K562 (cell line): ENCODE results near the gene CEBPA. TPM values are rescaled to one million over a fixed set of nuclear protein-coding genes. Genes with fewer than 3 reads are reported as not detected.

Experiments used
- ATAC-seq: fragments of 200-7000 bp; cut with Tn5 transposase; 3 replicates; pipeline ENCODE4 v1.9.1; 2020; ENCODE audit warnings: moderate library complexity
- BruUV-seq: library from RNA; stranded (reverse); fragments of 400-500 nt; replicated peaks from 2 replicates; lab custom pipeline; 2021; lab: Mats Ljungman, UMichigan
- CTCF ChIA-PET: fragments of 300-600 bp; formaldehyde crosslinking; extraction: SDS; loops from one replicate; lab custom pipeline; 2021; ENCODE audit warnings: low intra/inter-chr PET ratio; lab: Yijun Ruan, JAX
- POLR2A ChIA-PET: fragments of 300-600, 350-650 bp; sonication (Branson Sonifier 250); formaldehyde crosslinking; extraction: SDS; loops from one replicate; lab custom pipeline; 2021; ENCODE audit warnings: antibody characterized with exemption, inconsistent platforms; lab: Yijun Ruan, JAX
- DNase-seq, 4 experiments: peaks; one replicate each; pipeline versions ENCODE4 v3.0.0 to v3.0.0-alpha.2; 2011 to 2018; ENCODE audit warnings: low spot score in 3 of 4, mixed read lengths in 3 of 4; ENCODE audit errors: extremely low read depth in 1 of 4
- FAIRE-seq: peaks from 2 replicates; lab custom pipeline; 2011; peaks lifted over from hg19 to GRCh38; lab: Jason Lieb, UNC
- H2AFZ ChIP-seq: 2 replicates; pipeline ENCODE4 v1.6.0; 2011; ENCODE audit warnings: low read depth, low read length, control low read depth, inconsistent platforms
- H3K27ac ChIP-seq: fragments of 200-600 bp; 3 replicates; pipeline ENCODE4 v1.8.0; 2011; ENCODE audit warnings: low read depth, mild to moderate bottlenecking, control low read depth, inconsistent platforms, low read length, moderate library complexity, mixed read lengths; ENCODE audit errors: extremely low read depth
- H3K27me3 ChIP-seq, 2 experiments: fragments of 300-600 bp in 1 of 2; 2 replicates in 1 of 2; 3 replicates in 1 of 2; pipeline versions ENCODE4 v1.6.0 to v1.8.0; 2011; ENCODE audit warnings: inconsistent platforms in 2 of 2, low read length in 2 of 2, mild to moderate bottlenecking in 1 of 2, mixed read lengths in 1 of 2, moderate library complexity in 1 of 2; ENCODE audit not compliant: control insufficient read depth in 2 of 2, insufficient read depth in 2 of 2
- H3K36me3 ChIP-seq: fragments of 300-600 bp; 3 replicates; pipeline ENCODE4 v1.8.0; 2011; ENCODE audit warnings: mild to moderate bottlenecking, low read length, inconsistent platforms; ENCODE audit not compliant: control insufficient read depth, insufficient read depth
- H3K4me1 ChIP-seq, 2 experiments: fragments of 200-600 bp in 1 of 2; replicated peaks in 1 of 2; 2 replicates in 1 of 2; 3 replicates in 1 of 2; pipeline versions ENCODE4 v1.5.1 to v1.8.0; 2011; ENCODE audit warnings: inconsistent platforms in 2 of 2, low read length in 2 of 2, mild to moderate bottlenecking in 1 of 2, mixed read lengths in 1 of 2, moderate library complexity in 1 of 2; ENCODE audit not compliant: control insufficient read depth in 2 of 2, insufficient read depth in 2 of 2
- H3K4me2 ChIP-seq: 2 replicates; pipeline ENCODE4 v1.6.1; 2011; ENCODE audit warnings: low read length, control low read depth, inconsistent platforms, mixed read lengths; ENCODE audit not compliant: insufficient read depth
- H3K4me3 ChIP-seq: fragments of 200-600 bp; sonication (generic), shearing (Covaris generic); 2 replicates; pipeline ENCODE4 v1.5.1; 2016; ENCODE audit warnings: control low read depth, inconsistent platforms
- H3K79me2 ChIP-seq: fragments of 200-600 bp; 3 replicates; pipeline ENCODE4 v1.8.0; 2011; ENCODE audit warnings: low read length, inconsistent platforms; ENCODE audit not compliant: control insufficient read depth, insufficient read depth
- H3K9ac ChIP-seq, 2 experiments: 2 replicates each; pipeline versions ENCODE4 v1.6.0 to v1.6.1; 2011; ENCODE audit warnings: low read depth in 2 of 2, low read length in 2 of 2, control low read depth in 1 of 2, inconsistent platforms in 1 of 2, mild to moderate bottlenecking in 1 of 2, mixed read lengths in 1 of 2; ENCODE audit not compliant: insufficient read depth in 1 of 2
- H3K9me1 ChIP-seq: one replicate; pipeline ENCODE4 v1.6.0; 2011; ENCODE audit warnings: inconsistent platforms, mild to moderate bottlenecking, low read length, moderate library complexity; ENCODE audit not compliant: control insufficient read depth, insufficient read depth
- H3K9me3 ChIP-seq: replicated peaks from 2 replicates; pipeline ENCODE4 v1.5.1; 2011; ENCODE audit warnings: low read depth, low read length, inconsistent platforms; ENCODE audit not compliant: control insufficient read depth, insufficient read depth
- H4K20me1 ChIP-seq: replicated peaks from 2 replicates; pipeline ENCODE4 v1.6.1; 2011; ENCODE audit warnings: low read length, inconsistent platforms, mixed read lengths; ENCODE audit not compliant: control insufficient read depth, insufficient read depth
- ARID1B ChIP-seq: fragments of 450-650 bp; IDR thresholded peaks from 2 replicates; pipeline ENCODE4 v1.6.1; 2016; ENCODE audit warnings: antibody characterized with exemption, mild to moderate bottlenecking, inconsistent platforms
- BHLHE40 ChIP-seq: IDR thresholded peaks from 2 replicates; pipeline ENCODE4 v1.6.1; 2011; ENCODE audit warnings: low read length, improper control_type of control experiment
- COPS2 ChIP-seq: fragments of 450-650 bp; conservative IDR thresholded peaks from 2 replicates; pipeline ENCODE4 v1.6.1; 2016; ENCODE audit warnings: mild to moderate bottlenecking, moderate library complexity
- ERF ChIP-seq: fragments of 450-650 bp; formaldehyde crosslinking; IDR thresholded peaks from 2 replicates; pipeline ENCODE4 v1.4.0; 2020; ENCODE audit warnings: mild to moderate bottlenecking, mixed read lengths
- ETS1 ChIP-seq: conservative IDR thresholded peaks from 2 replicates; pipeline ENCODE4 v1.6.1; 2011; ENCODE audit warnings: low read depth, mild to moderate bottlenecking, low read length; ENCODE audit not compliant: control insufficient read depth
- FOXP1 ChIP-seq: sonication (generic); formaldehyde crosslinking; IDR thresholded peaks from 2 replicates; pipeline ENCODE4 v1.8.0; 2022; ENCODE audit warnings: mild to moderate bottlenecking, missing genetic modification reagents
- GABPB2 ChIP-seq: fragments of 250-450 bp; sonication (Bioruptor Pico); conservative IDR thresholded peaks from 2 replicates; pipeline ENCODE4 v1.5.1; 2021; ENCODE audit warnings: mild to moderate bottlenecking
- KDM1A ChIP-seq, 2 experiments: fragments of 450-650 bp; IDR thresholded peaks; 2 replicates each; pipeline ENCODE4 v1.6.1; 2016; ENCODE audit warnings: mild to moderate bottlenecking in 2 of 2
- POLR3G ChIP-seq: IDR thresholded peaks from 2 replicates; pipeline ENCODE4 v1.6.1; 2011; ENCODE audit not compliant: insufficient read length, insufficient replicate concordance; ENCODE audit errors: extremely low read depth
- PRDM10 ChIP-seq: fragments of 450-650 bp; IDR thresholded peaks from 2 replicates; pipeline ENCODE4 v1.6.1; 2018; ENCODE audit not compliant: partially characterized antibody
- PURB ChIP-seq: sonication (generic); formaldehyde crosslinking; IDR thresholded peaks from 2 replicates; pipeline ENCODE4 v1.9.0; 2021; ENCODE audit warnings: low read depth, mild to moderate bottlenecking, missing genetic modification reagents
- RAD51 ChIP-seq: fragments of 450-650 bp; IDR thresholded peaks from 2 replicates; pipeline ENCODE4 v1.7.1; 2016; ENCODE audit warnings: low read depth, mild to moderate bottlenecking, borderline replicate concordance
- TRIM25 ChIP-seq: fragments of 450-650 bp; IDR thresholded peaks from 2 replicates; pipeline ENCODE4 v1.7.0; 2016; ENCODE audit warnings: borderline replicate concordance
- ZNF224 ChIP-seq: sonication (generic); formaldehyde crosslinking; IDR thresholded peaks from 2 replicates; pipeline ENCODE4 v1.8.0; 2022; ENCODE audit warnings: mild to moderate bottlenecking, missing genetic modification reagents
- WGBS: fragments of 100-300 bp; shearing (Covaris generic); methylation state at CpG from one replicate; pipeline ENCODE4 v1.1.6; 2016; ENCODE audit warnings: low coverage, mixed read lengths; ENCODE audit not compliant: insufficient coverage; ENCODE audit errors: missing lambda C conversion rate; 5-methylcytosine and 5-hydroxymethylcytosine counted together
- in situ Hi-C: fragments of 300-500 bp; cut with MboI; formaldehyde crosslinking; loops from 4 replicates; pipeline ENCODE4 v1.15.0; 2018; ENCODE audit warnings: inconsistent platforms, mixed read lengths
- intact Hi-C: fragments of 100-400 bp; cut with micrococcal nuclease; formaldehyde crosslinking; loops from 2 replicates; pipeline ENCODE4 v1.14.2; 2022
- polyA plus RNA-seq, 8 experiments: library from polyadenylated mRNA; depleted of rRNA in 4 of 8; stranded (reverse) in 5 of 8; unstranded in 3 of 8; fragments of >200 nt; fragmentation: Nextera tagmentation in 2 of 8; fragmentation: Illumina TruSeq in 1 of 8; extraction: Ambion mirVana in 2 of 8; extraction: Trizol in 1 of 8; gene quantifications; 2 replicates each; pipeline versions ENCODE4 v1.2.1 to v1.2.3, GENCODE V29; 2011 to 2014; ENCODE audit warnings: inconsistent platforms in 1 of 8, missing spikeins in 1 of 8
- total RNA-seq, 7 experiments: library from RNA; depleted of rRNA in 6 of 7; stranded (reverse); fragments of >200 nt in 6 of 7; fragmentation: Illumina TruSeq in 2 of 7; extraction: Trizol in 2 of 7; gene quantifications; 2 replicates each; pipeline versions ENCODE4 v1.2.1 to v1.2.3, GENCODE V29; 2011 to 2021; ENCODE audit warnings: low replicate concordance in 1 of 7

CEBPA gene
- total and polyA plus RNA-seq, 9 of the 15 experiments (the other 6 are each of a cell fraction or from before 2014, with no cell fraction given) = 0.03 to 0.59 (median 0.15) TPM; not detected in 2

DNA sequence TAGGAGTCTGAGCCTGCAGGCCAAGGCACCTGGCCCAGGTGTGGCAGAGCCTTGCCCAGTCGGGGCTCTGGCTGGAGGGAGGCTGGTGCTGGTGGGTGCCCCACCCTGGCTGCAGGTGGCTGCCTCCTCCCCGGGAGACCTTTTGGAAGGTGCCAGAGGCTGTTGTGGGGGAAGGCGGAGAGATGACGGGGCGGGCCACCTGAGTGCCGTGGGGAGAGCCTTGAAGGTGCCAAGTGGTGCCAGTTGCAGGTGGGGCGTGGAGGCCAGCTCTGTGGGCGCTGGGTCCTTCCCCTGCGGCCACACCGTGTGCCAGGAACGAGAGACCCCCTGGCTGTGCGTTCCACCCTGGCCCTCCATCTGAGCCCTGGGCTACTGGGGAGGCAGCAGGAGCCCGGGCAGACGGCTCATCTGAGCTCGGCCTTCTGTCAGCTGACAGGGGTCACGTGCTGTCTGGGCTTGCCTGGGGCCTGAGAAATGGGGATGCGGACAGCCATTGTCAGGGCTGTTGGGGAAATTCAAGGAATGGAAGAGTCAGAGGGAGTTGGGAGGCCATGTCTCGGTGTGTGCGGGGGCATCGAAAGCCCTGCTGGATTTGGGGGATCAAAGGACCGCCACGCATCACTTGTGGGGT lies 20.9 kb downstream of the CEBPA start:
- Histone ChIP-seq H3K9me1 (no peaks in the 10 kb centered on the region), H3K4me2 (no peak overlapping the region), H2AFZ (no peak overlapping the region), H3K79me2 (no peaks in the 10 kb centered on the region), H3K4me1 (peaks cover 3 to 26% of the 10 kb centered on the region in 2 experiments; a peak in 3 of 5 replicates), H3K9ac (no peak overlapping the region; a peak in 1 of 4 replicates), H3K27me3 (peaks cover 25 to 55% of the 10 kb centered on the region in 2 experiments; a peak in 4 of 5 replicates), H3K27ac (no peak overlapping the region), H3K4me3 (no peak overlapping the region), H3K9me3 (no peaks in the 10 kb centered on the region; the same call in 1 of the 2 replicates), H4K20me1 (no peaks in the 10 kb centered on the region), H3K36me3 (no peaks in the 10 kb centered on the region)
- FAIRE-seq (no peak), DNase-seq (no peak), ATAC-seq (peak; percentile 57)
- ChIA-PET POLR2A (interaction anchor here (0.5 to 1.1 kb wide), 2 partner anchors 18 to 30 kb away, joined by 3 to 5 read pairs; no protein-coding TSS in a partner anchor), CTCF (no interaction called here)
- whole genome bisulfite sequencing = 48% methylated on average over 16 of the region's 22 CpGs
- in situ Hi-C loops = no loop called here
- BruUV-seq = no TSS peak
- intact Hi-C loops = no loop called here
- TF ChIP-seq ETS1 = no peak
- no peak for TF ChIP-seq TRIM25
- no peak for TF ChIP-seq POLR3G
- TF ChIP-seq FOXP1 (CRISPR knock-in tag) = no peak
- no peak for TF ChIP-seq ZNF224 (CRISPR knock-in tag)
- no peak for TF ChIP-seq ERF (CRISPR knock-in tag)
- no peak for TF ChIP-seq PURB (CRISPR knock-in tag)
- TF ChIP-seq ARID1B = no peak
- peak; percentile 84 for TF ChIP-seq RAD51
- no peak for TF ChIP-seq KDM1A (IDR thresholded peaks at IDR 0.05)
- TF ChIP-seq PRDM10 = no peak
- TF ChIP-seq BHLHE40 = 0 out of 2 replicates have a peak, but pooled peaks have one; percentile 44
- TF ChIP-seq COPS2 = no peak
- TF ChIP-seq GABPB2 (CRISPR knock-in tag) = no peak
